Prostate gland (tissue), 2 donors: ENCODE results near the gene NUP153.

ENCODE experiments used
- POLR2A ChIP-seq: fragments of 450-650 bp; IDR thresholded peaks from one replicate; pipeline ENCODE4 v1.6.1; 2016; ENCODE audit warnings: antibody characterized with exemption, mild to moderate bottlenecking
- POLR2AphosphoS5 ChIP-seq: sonication (generic); formaldehyde crosslinking; IDR thresholded peaks from one replicate; pipeline ENCODE4 v1.6.1; 2017; ENCODE audit warnings: antibody characterized with exemption
- TF ChIP-seq, protein P1 (sequence below), 4 experiments: fragments of 200-600 bp in 2 of 4; fragments of 450-650 bp in 2 of 4; sonication (generic) in 2 of 4; IDR thresholded peaks; 1 replicate in 3 of 4; 2 replicates in 1 of 4; pipeline ENCODE4 v1.5.1; 2016 to 2019; ENCODE audit warnings: antibody characterized with exemption in 4 of 4, mild to moderate bottlenecking in 2 of 4, moderate library complexity in 2 of 4

DNA sequence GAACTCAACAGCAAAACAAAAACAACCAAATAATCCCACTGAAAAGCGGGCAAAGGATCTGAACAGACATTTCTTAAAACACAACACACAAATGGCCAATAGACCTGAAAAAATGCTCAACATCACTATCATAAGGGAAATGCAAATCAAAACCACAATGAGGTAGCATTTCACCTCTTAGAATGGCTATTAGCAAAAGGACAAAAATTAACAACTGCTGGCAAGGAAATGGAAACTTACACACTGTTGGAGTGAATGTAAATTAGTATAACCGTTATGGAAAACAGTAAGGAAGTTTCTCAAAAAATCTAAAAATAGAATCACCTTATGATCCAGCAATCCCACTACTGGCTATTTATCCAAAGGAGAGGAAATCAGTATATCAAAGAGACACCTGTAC, 85.7 kb downstream of the NUP153 start:
- TF ChIP-seq, protein P1, sequence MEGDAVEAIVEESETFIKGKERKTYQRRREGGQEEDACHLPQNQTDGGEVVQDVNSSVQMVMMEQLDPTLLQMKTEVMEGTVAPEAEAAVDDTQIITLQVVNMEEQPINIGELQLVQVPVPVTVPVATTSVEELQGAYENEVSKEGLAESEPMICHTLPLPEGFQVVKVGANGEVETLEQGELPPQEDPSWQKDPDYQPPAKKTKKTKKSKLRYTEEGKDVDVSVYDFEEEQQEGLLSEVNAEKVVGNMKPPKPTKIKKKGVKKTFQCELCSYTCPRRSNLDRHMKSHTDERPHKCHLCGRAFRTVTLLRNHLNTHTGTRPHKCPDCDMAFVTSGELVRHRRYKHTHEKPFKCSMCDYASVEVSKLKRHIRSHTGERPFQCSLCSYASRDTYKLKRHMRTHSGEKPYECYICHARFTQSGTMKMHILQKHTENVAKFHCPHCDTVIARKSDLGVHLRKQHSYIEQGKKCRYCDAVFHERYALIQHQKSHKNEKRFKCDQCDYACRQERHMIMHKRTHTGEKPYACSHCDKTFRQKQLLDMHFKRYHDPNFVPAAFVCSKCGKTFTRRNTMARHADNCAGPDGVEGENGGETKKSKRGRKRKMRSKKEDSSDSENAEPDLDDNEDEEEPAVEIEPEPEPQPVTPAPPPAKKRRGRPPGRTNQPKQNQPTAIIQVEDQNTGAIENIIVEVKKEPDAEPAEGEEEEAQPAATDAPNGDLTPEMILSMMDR (IDR thresholded peaks at IDR 0.05): no peak
- no peak for TF ChIP-seq POLR2AphosphoS5
- TF ChIP-seq POLR2A: no peak
